GM19395 (cell line): ENCODE results near the gene SYT2.
"Not testable (repeated sequence)": the region's sequence is repeated elsewhere in the genome, so short reads cannot be mapped to it uniquely, and the experiment has no call there.

ENCODE experiments used
- ATAC-seq: cut with Tn5 transposase; IDR thresholded peaks from one replicate; pipeline ENCODE4 v1.9.1; 2021; ENCODE audit warnings: mild to moderate bottlenecking, moderate library complexity; ENCODE audit not compliant: unreplicated experiment

Gene SYT2

GRCh38 chr1:202644219-202645096 lies 65.8 kb downstream of the SYT2 start:
- no peak for ATAC-seq

DNA sequence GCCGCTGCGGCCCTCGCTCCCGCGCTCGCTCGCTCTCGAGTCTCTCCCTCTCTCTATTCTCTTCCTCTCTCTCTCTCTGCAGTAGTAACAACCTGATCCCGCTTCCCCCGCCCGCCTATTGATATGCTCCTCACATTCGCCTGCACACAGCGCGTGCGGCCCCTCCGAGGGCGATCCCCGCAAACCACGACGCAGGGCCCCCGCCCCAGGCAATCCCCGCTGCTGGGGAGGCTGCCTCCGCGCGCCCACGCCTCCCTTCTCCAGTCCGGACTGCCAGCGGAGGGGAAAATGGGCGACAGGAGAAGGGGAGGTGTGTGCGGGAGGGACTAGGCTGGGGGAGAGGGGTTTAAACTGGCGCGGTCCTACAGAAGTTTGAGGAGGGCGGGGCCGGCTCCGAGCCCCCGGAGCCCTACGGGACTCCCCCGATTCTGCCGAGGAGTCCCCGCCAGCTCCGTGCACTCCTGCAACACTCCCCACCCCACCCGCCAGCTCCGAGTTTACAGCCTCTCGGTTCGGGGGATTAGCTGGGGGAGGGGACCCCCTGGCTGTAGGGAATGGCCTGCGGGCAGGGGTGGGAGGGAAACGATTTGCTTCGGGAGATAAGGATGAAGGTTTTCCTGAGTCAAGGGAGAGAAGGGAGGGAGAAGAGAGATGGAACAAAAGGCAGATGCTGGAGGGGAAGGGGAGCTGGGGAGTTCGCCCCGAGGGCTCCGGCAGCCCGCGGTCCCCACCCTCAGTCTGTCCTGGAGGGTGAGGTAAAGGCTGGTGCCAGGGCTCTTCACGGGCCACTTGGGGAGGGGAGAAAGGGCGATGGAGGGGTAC lies 66.6 kb downstream of the SYT2 start:
- ATAC-seq, result no peak

- no peak for ATAC-seq
These were observed 67.5 kb downstream of the SYT2 start for GRCh38 chr1:202642619-202643291.

DNA sequence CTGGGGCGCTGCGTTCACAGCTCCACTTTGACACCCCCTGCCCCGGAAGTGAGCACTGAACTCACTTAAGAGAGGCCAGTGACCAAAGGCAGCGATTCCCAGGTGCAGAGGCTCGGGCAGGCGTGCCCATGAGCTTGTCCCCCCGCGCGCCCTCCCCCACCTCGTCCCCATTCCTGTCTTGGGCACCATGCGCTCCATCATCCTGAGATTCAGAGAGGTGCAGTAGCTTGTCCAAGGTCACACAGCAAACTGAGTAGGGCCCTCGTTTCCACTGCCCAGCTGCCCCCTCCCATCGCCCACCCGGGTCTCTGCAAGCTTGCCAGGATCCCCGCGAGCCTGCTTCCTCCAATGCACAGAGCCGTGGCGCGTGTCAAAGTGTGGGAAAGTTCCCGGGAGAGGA lies 68.0 kb downstream of the SYT2 start:
- ATAC-seq, result no peak

DNA sequence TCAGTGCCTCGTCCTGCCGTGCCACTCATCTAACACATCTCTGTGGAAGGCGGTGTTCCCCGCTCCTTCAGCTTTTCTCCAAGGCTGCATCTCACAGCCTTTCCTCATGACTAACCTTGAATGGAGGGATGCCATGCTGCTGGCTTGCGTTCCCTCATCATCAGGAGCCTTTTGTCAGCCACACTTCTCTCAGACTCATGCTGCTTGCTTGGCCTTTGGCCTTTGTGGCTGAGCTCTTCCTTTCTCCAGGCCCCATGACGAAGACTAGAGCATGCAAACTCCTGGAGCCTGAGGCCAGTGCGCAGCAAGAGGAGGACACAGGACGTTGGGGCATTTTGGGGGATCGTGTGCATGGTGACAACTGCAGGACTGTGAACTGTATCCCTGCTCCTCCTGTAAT lies 70.8 kb downstream of the SYT2 start:
- ATAC-seq, result no peak

- not testable (repeated sequence) for ATAC-seq
These were observed 71.5 kb downstream of the SYT2 start for GRCh38 chr1:202638701-202639305.

GRCh38 chr1:202638019-202638700 lies 72.1 kb downstream of the SYT2 start:
- no peak for ATAC-seq

DNA sequence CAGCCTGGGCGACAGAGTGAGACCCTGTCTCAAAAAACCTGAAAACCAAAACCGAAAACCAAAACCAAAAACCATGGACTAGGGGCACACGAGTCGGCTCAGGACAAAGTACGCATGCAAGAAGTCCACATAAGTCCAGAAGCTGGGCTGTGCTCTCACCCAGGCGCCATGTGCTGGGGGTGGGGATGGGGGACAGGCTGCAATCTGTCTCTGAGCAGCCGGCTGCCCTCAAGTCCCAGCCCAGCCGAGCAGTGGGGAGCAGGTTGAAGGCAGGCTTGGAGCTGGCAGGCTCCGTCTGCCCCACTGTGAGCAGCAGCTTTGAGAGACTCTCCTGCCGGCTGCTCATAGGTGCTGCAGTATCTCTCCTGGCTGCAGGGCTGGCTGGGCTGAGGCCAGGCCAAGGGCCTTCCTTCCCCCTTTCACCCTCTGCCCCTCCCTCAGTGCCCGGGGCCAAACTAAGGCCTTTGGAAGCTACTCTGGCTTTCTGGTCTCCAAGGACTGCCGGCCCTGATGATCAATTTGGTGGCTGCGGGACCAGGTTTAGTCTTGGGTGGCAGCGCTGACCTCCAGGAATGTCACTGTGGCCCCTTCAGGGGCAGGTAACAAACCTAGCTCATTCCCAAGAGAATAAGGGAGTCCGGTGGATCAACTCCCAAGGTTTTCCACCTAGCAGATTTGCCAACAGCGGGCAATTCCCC lies 72.8 kb downstream of the SYT2 start:
- ATAC-seq, result not testable (repeated sequence)

DNA sequence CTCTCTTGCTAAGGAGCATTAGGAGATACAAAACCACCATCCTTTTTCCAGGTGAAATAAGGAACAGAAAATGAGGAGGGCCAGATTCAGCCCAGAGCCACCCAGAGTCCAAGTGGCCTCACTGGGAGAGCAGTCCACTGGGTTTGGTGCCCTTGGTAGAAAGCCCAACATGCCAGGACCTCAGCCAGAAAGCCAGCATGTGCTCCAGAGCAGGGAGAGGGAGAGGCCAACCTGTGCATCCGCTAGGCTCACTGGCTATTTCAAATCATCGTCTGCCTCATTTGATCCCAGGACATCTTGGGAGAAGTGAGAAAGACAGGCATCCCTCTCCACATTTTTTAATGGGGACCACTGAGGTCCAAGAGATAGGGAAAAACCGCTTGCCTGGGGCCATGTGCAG lies 74.1 kb downstream of the SYT2 start:
- ATAC-seq, result not testable (repeated sequence)

- no peak for ATAC-seq
These were observed 78.0 kb downstream of the SYT2 start for GRCh38 chr1:202632241-202632640.

DNA sequence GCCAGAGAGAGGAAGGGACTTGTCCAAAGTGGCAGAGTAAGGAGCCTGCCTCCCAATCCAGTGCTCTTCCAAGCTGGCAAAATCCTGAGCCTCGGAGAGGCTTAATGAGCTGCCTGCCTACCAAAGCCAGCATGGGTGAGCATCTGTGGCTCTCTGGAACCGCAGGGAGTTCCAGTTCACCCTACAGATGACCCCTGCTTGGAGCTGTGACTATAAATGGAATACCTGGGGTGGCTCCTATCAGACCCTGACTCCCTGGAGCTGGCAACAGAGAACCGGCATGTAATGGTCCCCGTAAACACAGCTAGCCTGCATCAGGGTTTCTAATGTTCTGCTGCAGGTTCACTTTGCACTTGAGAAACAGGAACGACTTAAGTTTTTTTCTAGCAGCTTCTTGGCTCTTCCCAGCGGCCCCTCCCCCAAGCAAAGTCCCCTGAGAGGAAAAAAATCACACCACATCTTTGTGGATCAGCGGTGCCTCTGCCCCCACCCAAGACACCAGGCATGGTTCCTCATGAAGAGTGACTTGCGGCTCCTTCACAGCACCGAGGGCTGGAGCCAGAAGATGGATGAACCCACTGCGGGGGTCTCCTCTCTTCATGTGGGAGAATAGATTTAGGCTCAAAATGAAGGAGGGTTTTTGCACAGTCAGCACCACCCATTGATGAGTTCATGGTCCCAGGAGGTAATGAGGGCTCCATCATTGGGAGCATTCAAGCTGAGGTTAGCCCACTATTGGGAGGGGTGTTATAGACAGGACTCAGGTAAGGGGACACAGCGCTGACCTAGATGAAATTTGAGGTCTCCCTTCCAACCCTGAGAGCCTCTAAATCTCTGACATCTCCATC lies 79.0 kb downstream of the SYT2 start:
- no peak for ATAC-seq

GRCh38 chr1:202630541-202630940 lies 79.7 kb downstream of the SYT2 start:
- no peak for ATAC-seq

DNA sequence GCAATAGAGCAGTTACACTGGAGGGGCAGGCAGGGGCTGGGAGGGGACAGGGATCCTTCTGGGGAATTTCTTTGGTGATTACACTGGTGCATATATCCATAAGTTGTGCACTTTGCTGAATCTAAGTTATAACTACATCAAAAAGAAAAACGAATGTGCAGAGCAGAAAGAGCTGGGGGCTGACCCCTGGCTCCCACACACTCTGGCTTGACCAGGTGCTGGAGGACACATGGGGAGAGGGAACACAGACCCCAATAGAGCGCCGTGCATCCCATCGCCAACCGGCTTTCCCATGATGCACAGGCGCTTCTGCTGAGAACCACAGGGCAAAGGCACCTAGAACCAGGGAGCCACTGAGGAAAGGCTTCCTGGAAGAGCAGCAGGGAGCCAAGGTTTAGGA lies 80.2 kb downstream of the SYT2 start:
- ATAC-seq, result not testable (repeated sequence)

DNA sequence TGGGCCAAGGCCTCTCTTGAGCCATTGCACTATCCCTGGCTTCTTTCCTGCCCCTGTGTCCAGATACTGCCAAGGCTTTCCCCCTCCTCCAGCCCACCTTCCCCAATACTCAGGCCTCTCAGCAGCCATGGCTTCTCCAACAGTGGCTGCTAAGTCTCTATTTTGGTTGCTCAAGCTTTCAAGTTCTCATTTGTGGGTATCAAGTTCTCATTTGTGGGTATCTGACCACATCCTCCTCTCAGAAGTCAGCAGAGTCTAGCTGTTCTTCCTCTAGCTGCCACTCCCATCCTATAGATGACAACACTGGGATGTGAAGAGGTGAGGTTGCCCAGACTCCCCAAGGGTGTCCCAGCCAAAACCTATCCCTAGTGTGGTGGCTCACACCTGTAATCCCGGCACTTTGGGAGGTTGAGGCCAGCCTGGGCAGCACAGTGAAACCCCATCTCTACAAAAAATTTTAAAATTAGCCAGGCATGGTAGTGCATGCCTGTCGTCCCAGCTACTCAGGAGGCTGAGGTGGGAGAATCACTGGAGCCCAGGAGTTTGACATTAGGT lies 80.9 kb downstream of the SYT2 start:
- ATAC-seq, result peak; percentile 82

DNA sequence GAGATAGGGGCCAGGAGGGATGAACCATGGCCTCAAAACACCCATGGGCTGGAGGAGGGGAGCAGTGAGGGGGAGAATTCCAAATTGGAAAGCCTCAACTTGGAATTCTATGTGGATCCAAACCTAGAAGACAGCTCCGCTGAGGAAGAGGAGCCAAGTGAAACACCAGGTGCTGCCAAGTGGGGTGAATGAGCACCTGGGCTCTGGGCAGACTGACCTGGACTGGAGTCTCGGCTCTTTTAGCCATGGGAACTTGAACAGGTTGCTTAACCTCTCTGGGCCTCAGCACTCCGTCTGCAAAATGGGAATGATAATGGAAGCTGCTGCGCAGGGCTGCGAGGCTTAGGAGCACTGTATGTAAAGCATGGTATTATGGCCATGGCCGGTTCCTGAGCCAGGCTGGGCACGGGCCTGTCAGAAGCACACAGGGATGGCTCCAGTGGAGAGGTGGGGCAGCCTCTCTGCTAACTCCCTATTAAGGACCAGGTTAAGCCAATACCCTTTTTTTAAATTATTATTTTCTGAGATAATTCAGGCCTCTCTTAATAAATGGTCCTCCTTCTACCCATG lies 81.5 kb downstream of the SYT2 start:
- ATAC-seq, result no peak

- no peak for ATAC-seq
These were observed 82.3 kb downstream of the SYT2 start for GRCh38 chr1:202627841-202628565.

GRCh38 chr1:202627036-202627435 lies 83.2 kb downstream of the SYT2 start:
- ATAC-seq, result not testable (repeated sequence)
